Right ventricle myocardium superior (tissue), 1 donor: ENCODE measurements around the gene CA5A. TPM values are rescaled to one million over a fixed set of nuclear protein-coding genes. Genes with fewer than 3 reads are reported as not detected.
A peak's percentile ranks its signal among the peaks of the same experiment; 100 is the strongest.
"Not testable (repeated sequence)": the region's sequence is repeated elsewhere in the genome, so short reads cannot be mapped to it uniquely, and the experiment has no call there.

Source experiments
- ATAC-seq: fragments of 200-7000 bp; cut with Tn5 transposase; one replicate; pipeline ENCODE4 v1.9.1; 2020; ENCODE audit warnings: mild to moderate bottlenecking; ENCODE audit not compliant: poor library complexity
- DNase-seq: peaks from one replicate; pipeline ENCODE4 v3.0.0-alpha.2; 2020
- intact Hi-C: fragments of 100-400 bp; cut with DNase I; formaldehyde crosslinking; loops from one replicate; pipeline ENCODE4 v1.11.2; 2022
- total RNA-seq: library from RNA; stranded (reverse); fragmentation: NEBNext Ultra II Directional; extraction: Animal tissue kit (Norgen Biotek cat#: 25700); gene quantifications from one replicate; pipeline ENCODE4 v1.2.1, GENCODE V29; 2021
- donor health status: DM: no; HTN: yes; CAD: no; lungs with severe emphysema.

Gene CA5A
- total RNA-seq, 1 donor from 2014 or later, result not detected

DNA sequence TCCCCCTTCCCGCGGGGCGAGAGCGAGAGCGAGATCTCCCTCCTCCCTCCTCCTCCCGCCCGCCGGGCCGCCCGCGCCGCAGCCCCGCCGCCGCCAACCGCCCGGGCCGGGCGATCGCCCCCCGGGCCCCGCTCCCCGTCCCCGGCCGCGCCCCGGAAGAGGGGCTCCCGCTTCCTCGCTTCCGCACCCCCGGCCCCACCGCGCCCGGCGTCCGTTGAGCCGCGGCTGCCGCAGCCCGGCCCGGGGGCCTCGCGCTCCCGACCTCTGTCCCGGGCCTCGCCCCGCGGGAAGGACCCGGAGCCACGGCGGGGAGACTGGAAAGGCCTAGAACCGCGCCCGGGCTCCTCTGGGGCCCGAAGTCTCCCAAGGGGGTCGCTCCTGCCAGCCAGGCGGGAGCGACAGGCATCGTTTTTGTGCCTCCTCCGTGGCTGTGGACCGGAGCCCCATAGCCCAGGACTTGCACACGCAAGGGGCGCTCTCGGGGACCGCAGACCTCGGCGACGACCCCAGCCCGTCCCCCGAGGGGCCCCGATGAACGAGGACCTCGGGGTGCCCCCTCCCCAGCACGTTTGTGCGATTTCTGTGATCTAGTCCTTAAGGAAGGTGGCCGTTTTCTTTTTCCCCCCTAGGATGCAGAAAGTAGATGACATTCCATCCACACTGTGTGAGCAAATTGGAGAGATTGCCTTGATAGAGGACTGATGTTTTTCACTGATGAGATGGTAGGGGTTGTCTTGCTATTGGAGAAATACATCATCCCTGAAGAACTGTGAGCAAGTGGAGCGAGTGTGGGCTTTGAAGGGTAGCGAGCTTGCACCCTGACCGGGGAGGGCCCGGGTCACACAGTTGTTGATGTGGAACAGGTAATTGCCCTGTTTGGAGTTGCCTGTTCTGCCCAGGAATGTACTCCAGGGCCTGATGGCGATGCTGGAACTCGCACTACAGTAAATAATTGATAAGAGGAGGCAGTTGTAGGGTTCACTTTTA is 15.5 kb upstream of the CA5A start:
- DNase-seq, result peak; percentile 67
- ATAC-seq, result no peak
- intact Hi-C loops, result no loop called here

DNA sequence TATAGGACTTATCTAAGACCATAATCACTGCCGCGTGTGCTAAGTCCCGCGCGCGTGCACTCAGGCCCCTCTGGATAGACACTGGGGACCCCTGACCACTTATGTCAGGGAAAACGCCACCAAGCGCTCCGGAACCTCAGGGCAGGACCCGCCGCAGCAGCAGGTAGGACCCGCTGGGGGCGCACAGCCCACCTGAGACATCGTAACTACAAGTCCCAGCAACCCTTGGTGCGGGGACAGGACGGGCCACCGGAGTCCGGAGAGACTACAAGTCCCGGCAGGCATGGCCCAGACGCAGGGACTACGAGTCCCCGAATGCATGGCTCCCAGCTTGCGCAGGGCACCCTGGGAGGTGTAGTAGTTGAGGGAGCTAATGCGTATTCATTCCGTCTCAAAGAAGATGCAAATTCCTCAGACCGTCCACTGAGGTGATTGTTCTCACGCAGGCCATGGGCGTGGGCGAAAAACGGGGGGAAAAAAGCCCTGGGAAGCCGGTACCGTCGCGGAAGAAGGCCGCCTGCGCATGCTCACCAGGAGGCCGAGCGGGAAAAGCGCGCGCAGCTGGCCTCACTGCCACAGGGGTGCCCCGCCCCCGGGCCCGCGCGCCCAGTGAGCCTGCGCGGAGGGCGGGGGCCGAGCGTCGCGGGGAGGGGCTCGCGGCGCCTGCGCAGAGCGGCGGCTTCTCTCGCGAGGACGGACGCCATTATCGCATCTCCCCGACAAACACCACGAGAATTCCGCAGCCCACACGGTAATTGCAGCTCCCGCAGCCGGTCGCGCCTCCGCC is 14.6 kb upstream of the CA5A start, which contains the start of gene BANP:
TSS of gene BANP (plus strand) at position 670 of the 787 bp plus-strand sequence. CDS start 23,682 bp downstream, outside the sequence.
- intact Hi-C loops, result no loop called here
- ATAC-seq, result peak; percentile 97
- DNase-seq, result peak; percentile 98

DNA sequence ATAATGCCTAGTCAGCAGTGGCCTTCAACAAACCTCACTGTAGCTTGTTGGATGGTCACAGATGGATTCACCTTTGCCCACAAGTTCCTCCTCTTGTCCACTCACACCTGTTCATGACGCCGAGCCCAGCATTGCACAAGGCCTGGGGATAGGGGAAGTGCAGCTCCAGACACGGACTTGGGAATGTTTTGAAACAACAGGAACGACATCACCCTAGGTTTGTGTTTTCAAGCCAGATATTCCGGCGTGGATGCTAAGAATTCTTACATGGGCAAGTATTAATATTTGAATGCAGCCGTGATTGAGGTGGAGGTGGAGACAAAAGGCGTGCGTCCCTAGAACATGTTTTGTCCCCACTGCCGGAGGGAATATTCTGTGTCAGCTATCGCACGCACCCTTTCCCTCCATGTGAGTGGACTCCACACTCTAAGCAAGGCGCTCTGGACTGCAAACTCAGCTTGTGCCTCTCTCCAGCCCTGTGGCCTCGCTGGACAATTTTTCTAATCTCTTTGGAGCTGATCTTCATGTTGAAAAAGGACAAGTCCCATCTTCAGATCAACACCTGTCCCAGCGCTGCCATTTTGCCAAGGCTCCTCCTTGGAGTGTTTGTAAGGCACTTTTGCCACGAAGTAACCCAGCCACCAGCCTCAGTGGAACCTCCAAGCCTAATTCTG is 12.9 kb upstream of the CA5A start:
- no peak for ATAC-seq
- DNase-seq, result no peak
- intact Hi-C loops, result no loop called here

DNA sequence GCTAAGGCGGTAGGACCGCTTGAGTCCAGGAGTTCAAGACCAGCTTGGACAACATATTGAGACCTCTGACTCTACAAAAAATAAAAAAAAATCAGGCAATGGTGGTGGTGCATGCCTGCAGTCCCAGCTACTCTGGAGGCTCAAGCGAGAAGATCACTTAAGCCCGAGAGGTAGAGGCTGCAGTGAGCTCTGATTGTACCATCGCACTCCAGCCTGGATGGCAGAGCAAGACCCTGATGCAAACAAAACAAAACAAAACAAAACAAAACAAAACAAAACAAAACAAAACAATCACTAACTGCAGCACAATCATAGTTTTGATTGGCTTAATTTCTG is 12.4 kb upstream of the CA5A start:
- ATAC-seq, result no peak
- intact Hi-C loops, result no loop called here
- DNase-seq, result no peak

DNA sequence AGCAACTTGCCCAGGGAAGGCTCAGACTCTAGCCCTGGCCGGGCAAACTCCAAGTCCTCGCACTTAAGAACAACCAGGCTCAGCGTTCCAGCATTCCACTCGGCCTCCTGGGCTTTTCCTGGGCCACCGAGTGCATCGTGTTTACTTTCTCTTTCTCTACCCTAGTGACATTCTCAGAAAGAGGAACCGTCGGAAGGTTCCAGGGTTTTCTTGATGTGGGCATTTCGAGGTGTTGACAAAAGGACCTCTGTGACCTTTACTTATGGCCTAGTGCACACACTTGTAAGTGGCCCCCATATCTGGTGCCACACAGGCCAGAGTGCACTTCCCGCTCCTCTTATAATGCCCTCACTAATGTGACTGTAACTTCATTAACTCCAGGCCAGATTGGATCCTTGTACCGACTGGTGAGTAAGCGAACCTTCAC is 11.8 kb upstream of the CA5A start:
- DNase-seq, result no peak
- intact Hi-C loops, result no loop called here
- no peak for ATAC-seq

DNA sequence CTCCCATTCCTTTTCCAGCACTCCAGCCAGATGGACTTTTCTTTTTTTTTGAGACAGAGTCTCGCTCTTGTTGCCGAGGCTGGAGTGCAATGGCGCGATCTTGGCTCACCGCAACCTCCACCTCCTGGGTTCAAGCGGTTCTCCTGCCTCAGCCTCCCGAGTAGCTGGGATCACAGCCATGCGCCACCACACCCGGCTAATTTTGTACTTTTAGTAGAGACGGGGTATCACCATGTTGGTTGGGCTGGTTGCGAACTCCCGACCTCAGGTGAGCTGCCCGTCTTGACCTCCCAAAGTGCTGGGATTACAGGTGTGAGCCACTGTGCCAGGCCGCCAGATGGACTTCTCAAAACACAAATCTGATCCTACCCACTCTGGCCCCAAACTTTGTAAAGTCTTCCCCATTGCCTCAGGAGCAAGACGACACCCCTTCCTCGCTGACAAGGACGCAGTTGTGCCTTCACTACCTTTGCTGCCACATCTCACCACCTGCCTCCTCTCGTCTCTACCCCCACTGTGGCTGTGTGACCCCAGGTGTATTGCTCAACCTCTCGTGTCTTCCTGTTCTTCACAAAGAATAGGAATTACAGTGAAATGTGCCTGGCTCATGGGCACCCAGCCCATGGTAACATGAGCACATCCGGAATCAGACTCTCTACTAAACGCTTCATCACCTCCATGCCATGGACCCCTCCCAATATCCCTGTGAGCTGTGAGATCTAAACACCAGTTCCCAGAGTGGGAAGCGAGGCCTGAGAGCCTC is 11.2 kb upstream of the CA5A start:
- DNase-seq (no peak), ATAC-seq (no peak)
- intact Hi-C loops, result no loop called here

DNA sequence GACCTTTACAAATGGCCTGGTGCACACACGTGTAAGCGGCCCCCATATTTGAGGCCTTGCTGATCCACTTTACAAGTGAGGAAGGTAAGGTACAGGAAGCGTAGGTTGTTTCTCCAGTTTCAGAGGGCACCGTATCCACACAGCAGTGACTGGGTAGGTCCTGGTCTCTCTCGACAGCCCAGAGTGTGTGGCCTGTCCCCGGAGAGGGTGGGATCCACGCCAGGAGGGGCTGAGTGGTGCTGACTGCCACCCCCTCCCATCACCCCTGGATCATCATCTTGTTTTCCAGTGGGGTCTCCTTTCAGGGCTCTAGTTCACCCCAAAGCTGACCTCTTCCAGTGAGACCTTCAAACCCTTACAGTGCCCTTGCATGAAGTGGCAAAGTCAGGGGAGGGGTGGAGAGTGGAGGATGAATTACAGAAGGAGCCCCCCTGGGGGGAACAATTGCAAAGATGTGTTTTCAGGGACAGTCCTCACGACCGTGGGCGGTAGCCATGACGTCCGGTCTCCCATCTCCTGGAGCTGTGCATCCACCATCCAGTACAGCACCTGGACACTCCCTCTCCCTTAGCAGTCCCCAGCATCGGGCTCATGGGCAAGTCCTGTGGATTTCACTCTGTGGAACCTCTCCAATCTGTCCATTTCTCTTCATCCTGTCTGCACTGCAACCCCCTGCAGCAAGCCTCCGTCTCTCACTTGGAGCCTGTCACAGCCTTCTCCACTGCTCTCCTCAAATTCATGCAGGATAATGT is 10.4 kb upstream of the CA5A start:
- DNase-seq, result no peak
- no peak for ATAC-seq
- intact Hi-C loops, result no loop called here

DNA sequence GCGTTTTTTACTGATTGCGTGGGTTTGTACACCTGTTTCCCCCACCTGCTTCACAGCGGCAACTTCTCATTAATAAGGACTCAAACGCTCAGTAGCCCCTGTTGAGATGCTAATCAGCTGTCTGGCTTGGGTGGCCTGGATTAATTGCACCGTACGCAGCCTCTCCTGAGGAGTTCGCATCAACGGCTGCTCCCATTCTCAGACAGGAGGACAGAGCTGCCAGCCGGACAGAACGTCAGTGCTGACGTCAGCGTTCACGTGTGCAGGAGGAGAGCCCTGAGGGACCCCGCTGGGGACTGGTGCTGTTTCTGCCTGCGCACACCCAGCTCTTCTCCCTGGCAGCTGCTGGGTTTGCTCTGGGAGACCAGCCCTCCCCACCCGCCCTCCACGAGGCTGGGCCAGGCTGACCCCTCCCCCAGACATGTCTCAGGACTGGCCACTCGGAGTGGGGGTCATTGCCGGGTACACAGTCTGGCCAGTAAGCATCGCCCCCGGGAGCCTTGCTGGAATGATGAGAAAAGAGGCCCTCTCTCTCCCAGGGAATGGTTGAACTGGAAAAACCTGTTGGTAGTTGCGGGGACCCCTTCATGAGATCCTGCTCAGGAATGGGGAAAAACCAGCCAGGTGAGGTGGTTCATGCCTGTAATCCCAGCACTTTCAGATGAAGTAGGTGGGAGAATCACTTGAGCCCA is 9.2 kb upstream of the CA5A start:
- DNase-seq, result peak; percentile 82
- peak; percentile 86 for ATAC-seq
- intact Hi-C loops, result no loop called here

DNA sequence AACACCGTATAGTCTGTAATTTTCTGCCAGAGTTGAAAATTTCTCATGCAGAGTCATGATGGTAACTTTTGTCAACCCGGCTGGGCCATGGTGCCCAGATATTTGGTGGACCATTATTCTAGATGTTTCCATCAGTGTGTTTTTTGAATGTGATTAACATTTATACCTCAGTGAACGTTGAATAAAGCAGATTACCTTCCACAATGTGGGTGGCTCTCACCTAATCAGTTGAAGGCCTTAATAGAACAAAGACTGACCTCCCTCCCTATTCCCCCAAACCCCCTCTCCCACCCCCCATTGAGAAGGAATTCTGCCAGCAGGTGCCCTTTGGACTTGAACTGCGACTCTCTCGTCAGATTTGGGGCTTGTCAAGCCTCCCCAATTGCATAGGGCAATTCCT is 6.4 kb upstream of the CA5A start:
- DNase-seq, result no peak
- intact Hi-C loops, result no loop called here
- ATAC-seq, result no peak

DNA sequence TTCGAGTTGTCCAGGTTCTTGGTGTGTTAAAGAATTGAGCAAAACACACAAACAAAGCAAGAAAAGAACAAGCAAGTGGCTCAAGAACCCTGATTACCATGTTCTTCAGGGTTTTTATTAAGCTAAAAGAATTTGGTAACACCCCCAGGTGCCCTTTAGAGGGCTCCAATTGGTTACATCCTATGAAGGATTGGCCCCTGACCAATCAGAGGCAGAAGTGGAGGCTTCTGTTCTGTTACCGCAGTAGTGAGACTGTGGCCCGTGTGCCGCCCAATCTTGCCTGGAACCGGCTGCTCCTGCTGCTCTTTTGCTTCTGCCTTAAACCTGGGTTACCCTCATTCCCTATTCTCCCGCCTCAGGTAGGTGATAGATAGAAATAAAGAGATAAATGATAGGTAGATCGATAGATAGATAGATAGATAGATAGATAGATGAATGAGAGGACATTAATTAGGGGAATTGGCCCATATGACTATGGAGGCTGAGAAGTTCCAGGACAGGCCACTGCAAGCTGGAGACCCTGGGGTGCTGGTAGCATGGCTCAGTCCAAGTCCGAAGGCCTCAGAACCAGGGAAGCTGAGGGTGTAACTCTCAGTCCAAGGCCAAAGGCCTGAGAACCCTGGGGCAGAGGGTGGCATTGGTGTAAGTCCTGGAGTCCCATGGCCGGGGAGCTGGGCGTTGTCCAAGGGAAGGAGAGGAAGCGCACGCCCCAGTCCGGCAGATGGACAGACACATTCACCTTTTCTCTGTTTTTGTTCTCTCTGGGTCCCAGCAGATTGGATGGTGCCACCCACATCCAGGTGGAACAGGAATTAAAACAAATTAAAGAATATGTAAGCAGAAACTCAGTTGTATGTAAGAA is 3.5 kb upstream of the CA5A start:
- DNase-seq (no peak), ATAC-seq (no peak)
- intact Hi-C loops, result no loop called here

DNA sequence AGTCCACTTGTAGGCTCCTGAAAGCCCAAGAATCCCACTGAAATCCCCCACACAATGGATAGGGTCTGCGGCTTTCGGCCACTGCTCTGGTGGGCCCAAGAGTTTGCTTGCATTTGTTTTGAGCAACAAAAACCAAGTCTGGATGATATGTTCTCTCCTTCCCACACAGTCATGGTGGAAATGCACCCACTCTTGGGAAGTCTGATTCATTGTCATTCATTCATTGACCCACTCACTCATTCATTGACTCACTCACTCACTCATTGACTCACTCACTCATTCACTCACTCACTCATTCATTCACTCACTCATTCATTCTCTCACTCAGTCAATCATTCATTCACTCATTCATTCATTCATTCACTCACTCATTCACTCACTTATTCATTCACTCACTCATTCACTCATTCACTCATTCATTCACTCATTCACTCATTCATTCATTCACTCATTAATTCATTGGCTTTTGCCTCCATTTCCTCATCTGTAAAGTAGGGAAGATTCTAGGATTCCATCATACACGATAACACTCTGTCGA is 2.2 kb upstream of the CA5A start:
- no peak for ATAC-seq
- DNase-seq, result no peak
- intact Hi-C loops, result no loop called here

DNA sequence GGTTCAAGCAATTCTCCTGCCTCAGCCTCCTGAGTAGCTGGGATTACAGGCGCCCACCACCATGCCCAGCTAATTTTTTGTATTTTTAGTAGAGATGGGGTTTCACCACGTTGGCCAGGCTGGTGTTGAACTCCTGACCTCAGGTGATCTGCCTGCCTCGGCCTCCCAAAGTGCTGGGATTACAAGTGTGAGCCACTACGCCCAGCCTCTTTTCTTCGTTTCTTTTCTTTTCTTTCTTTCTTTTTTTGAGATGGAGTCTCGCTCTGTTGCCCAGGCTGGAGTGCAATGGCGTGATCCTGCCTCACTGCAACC is 858 bp upstream of the CA5A start:
- intact Hi-C loops, ATAC-seq, DNase-seq: not testable (repeated sequence)

DNA sequence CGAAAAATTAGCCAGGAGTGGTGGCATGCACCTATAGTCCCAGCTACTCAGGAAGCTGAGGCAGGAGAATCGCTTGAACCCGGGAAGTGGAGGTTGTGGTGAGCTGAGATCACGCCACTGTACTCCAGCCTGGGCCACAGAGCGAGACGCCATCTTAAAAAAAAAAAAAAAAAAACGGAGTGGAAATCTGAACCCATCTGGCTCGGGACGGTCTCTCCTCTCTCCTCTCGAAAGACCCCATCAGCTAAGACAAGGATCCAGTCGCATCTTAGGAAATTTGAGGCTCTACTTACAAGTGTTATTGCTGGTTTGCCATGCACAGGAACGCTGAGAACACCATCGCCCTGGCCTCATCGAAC is 334 bp downstream of the CA5A start:
- ATAC-seq, intact Hi-C loops: not testable (repeated sequence)
- DNase-seq, result peak; percentile 16

DNA sequence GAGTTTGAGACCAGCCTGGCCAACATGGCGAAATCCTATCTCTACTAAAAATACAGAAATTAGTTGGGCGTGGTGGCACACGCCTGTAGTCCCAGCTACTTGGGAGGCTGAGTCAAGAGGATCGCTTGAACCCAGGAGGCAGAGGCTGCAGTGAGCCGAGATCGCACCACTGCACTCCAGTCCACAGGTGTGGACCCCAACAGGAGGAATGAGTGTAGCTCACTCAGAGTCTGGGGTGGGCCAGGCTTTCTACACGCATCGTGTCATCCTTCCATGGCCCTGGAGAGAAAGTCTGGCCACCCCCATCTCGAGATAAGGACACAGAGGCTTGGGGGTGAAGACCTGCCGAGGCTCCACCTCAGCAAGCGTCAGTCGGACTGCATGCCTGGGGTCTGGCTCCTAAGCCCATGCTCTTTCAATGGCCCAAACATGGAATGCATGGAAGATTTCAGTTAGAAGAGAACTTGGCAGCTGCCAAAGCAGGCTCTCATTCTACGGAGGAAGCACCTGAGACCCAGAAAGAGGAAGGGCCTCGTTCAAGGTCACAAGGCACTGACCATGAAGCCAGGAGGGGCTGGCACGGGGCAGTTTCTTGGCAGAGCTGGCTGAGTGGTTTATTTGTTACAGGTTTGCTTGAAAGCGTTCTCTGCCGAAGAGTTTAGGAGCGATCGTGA is 1.4 kb downstream of the CA5A start:
- intact Hi-C loops, ATAC-seq: not testable (repeated sequence)
- DNase-seq, result peak; percentile 17

DNA sequence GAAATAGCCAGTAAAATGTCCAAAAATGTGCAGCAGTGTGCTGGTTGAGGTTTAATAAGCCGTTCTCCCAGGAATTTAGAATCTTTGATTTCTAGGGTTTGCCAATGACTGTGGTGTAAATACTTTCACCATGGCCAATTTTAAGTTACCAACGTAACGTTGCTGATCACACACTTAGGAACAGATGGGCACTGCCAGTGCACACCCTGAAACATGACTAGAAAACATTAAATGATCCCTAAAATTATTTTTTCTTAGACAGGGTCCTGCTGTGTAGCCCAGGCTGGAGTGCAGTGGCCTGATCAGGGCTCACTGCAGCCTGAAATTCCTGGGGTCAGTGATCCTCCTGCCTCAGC is 3.2 kb downstream of the CA5A start:
- ATAC-seq (no peak), DNase-seq (no peak)
- intact Hi-C loops, result no loop called here
